OCI-LY3 (cell line): ENCODE measurements around the gene TTC4.
A peak's percentile ranks its signal among the peaks of the same experiment; 100 is the strongest.

ENCODE experiments used
- H2AFZ ChIP-seq: fragments of 200-600, 300-600 bp; shearing (Covaris generic); 2 replicates; pipeline ENCODE4 v1.6.0; 2014; ENCODE audit warnings: antibody characterized with exemption, low read depth, low read length
- H3K27ac ChIP-seq: fragments of 200-600, 300-600 bp; sonication (generic); 2 replicates; pipeline ENCODE4 v1.5.1; 2014; ENCODE audit warnings: mild to moderate bottlenecking, low read length, moderate library complexity, mixed read lengths
- H3K27me3 ChIP-seq: fragments of 200-600, 300-600 bp; sonication (generic); 2 replicates; pipeline ENCODE4 v1.6.1; 2014; ENCODE audit warnings: low read depth, low read length, mixed read lengths
- H3K36me3 ChIP-seq: fragments of 200-600, 300-600 bp; sonication (generic); replicated peaks from 2 replicates; pipeline ENCODE3; 2014; ENCODE audit warnings: low read depth, low read length, mixed read lengths
- H3K4me1 ChIP-seq: fragments of 300-600, 200-600 bp; sonication (generic); 2 replicates; pipeline ENCODE4 v1.6.1; 2014; ENCODE audit warnings: low read length, mixed read lengths
- H3K4me2 ChIP-seq: fragments of 200-600, 300-600 bp; sonication (generic); 2 replicates; pipeline ENCODE4 v1.6.1; 2014; ENCODE audit warnings: low read length, mixed read lengths
- H3K4me3 ChIP-seq: fragments of 300-600, 200-600 bp; sonication (generic); 2 replicates; pipeline ENCODE4 v1.5.1; 2014; ENCODE audit warnings: antibody characterized with exemption, mild to moderate bottlenecking, low read length, moderate library complexity
- H3K79me2 ChIP-seq: fragments of 300-600, 200-600 bp; shearing (Covaris generic); 2 replicates; pipeline ENCODE4 v1.6.1; 2014; ENCODE audit warnings: mild to moderate bottlenecking, low read length, mixed read lengths
- H3K9ac ChIP-seq: fragments of 300-600, 200-600 bp; shearing (Covaris generic); 2 replicates; pipeline ENCODE4 v1.6.0; 2014; ENCODE audit warnings: mild to moderate bottlenecking, low read length, moderate library complexity
- H3K9me3 ChIP-seq: fragments of 200-600, 300-600 bp; shearing (Covaris generic); 2 replicates; pipeline ENCODE4 v1.6.1; 2014; ENCODE audit warnings: low read length, mixed read lengths; ENCODE audit not compliant: insufficient read depth
- H4K20me1 ChIP-seq: fragments of 200-600, 300-600 bp; sonication (generic); 2 replicates; pipeline ENCODE4 v1.6.1; 2016; ENCODE audit warnings: low read length, mixed read lengths; ENCODE audit not compliant: insufficient read depth
- CTCF ChIP-seq: fragments of 200-600, 300-600 bp; sonication (generic); IDR thresholded peaks from 2 replicates; pipeline ENCODE4 v1.5.1; 2014; ENCODE audit warnings: antibody characterized with exemption, low read length, low read depth
- EZH2phosphoT487 ChIP-seq: fragments of 200-600 bp; shearing (Covaris generic); IDR thresholded peaks from 2 replicates; pipeline ENCODE4 v1.6.1; 2018; ENCODE audit warnings: antibody characterized with exemption, mixed run types, low read depth

The TTC4 gene

DNA sequence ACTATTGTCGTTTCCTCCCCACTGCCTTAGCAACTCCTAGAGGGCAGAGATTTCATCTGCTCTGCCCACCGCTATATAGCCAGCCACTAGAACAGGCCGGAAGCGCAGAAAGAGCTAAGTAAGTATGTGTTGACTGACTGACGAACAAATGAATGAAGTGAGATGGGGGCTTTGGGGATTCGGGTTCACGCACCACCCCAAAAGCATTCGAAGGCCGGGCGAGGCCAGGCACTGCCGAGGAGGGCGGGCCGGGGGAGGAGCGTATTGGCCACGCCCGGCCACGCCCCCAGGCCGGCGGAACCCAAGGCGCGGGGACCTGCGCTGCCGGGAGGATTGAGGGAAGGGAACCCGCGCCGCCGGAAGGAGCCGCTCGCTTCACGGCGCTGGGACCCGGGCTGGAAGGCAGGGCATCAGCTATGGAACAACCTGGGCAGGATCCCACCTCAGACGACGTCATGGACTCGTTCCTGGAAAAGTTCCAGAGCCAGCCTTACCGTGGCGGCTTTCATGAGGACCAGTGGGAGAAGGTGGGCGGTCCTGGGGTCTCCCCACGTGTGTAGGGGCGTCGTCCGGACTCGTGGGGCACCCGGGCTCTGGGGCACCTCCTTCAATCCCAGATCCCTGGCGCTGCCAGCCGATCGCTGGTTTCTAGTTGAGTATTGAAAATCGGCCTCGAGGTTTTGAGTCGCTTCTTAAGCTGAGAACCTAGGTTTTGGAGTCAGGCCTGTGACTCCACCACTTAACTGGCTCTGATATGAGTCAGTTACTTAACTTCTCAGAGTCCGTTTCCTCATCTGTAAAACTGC is at the start of gene TTC4:
TSS of gene TTC4 (plus strand) at position 369 of the 806 bp plus-strand sequence. CDS start at position 417, 48 bp downstream.
- Histone ChIP-seq H3K27me3 (no peaks in the 10 kb centered on the region), H3K9me3 (no peaks in the 10 kb centered on the region), H3K27ac (peak within 1 kb of the TSS; percentile 2)

DNA sequence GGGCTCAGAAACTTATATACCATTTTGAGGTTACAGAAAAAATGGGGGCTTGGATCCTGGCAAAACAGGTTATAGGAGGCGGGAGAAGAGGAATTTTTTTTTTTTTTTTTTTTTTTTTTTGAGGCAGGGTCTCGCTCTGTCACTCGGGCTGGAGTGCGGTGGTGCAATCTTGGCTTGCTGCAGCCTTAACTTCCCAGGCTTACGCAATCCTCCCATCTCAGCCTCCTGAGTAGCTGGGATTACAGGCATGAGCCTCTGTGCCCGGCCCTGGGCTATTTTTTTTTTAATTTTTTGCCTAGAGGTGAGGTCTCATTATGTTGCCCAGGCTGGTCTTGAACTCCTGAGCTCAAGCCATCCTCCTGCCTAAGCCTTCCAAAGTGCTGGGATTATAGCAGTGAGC is 49.3 kb upstream of the TTC4 start:
- no peak overlapping the region for H2AFZ ChIP-seq
- no peaks in the 10 kb centered on the region for H3K27me3 ChIP-seq
- no peak for TF ChIP-seq CTCF
- no peak for TF ChIP-seq EZH2phosphoT487
- no peak overlapping the region for H3K27ac ChIP-seq
- H3K4me1 ChIP-seq = no peaks in the 10 kb centered on the region
- no peaks in the 10 kb centered on the region for H3K79me2 ChIP-seq
- H4K20me1 ChIP-seq = no peaks in the 10 kb centered on the region
- no peak overlapping the region for H3K4me2 ChIP-seq
- H3K9me3 ChIP-seq = no peaks in the 10 kb centered on the region
- H3K36me3 ChIP-seq = no peaks in the 10 kb centered on the region
- no peak overlapping the region for H3K9ac ChIP-seq
- H3K4me3 ChIP-seq = no peak overlapping the region

More for the DNA sequence above, at the start of gene TTC4:
- Histone ChIP-seq H4K20me1 (no peaks in the 10 kb centered on the region), H3K9ac (peak within 1 kb of the TSS; percentile 68), H3K79me2 (peaks cover 28% of the 10 kb centered on the region), H3K4me2 (peak within 1 kb of the TSS; percentile 87), H3K36me3 (peaks cover 8% of the 10 kb centered on the region), H2AFZ (peak within 1 kb of the TSS; percentile 91), H3K4me3 (peak within 1 kb of the TSS; percentile 96), H3K4me1 (peaks cover 11% of the 10 kb centered on the region)
- TF ChIP-seq EZH2phosphoT487 = no peak
- TF ChIP-seq CTCF = no peak

DNA sequence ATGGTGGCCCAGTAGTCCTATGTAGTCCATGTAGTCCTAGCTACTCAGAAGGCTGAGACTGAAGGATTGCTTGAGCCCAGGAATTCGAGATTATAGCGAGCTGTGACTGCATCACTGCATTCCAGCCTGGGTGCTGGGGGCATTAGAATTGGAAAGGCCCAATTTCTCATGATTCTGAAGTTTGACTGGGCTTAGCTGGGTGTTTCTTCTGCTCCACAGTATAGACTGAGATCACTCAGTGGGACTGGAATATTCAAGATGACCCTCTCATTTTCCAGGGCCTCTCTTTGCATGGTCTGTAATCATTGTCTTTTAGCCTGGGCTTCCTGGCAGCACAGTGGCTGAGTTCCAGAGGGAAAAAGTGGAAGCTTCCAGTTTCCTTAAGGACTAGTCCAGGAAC is 47.9 kb upstream of the TTC4 start:
- no peaks in the 10 kb centered on the region for H3K4me1 ChIP-seq
- no peaks in the 10 kb centered on the region for H3K27me3 ChIP-seq
- H3K36me3 ChIP-seq = no peaks in the 10 kb centered on the region
- TF ChIP-seq CTCF (no peak), EZH2phosphoT487 (no peak)
- H3K27ac ChIP-seq = no peak overlapping the region
- no peaks in the 10 kb centered on the region for H3K9me3 ChIP-seq
- H3K9ac ChIP-seq = no peak overlapping the region
- no peak overlapping the region for H2AFZ ChIP-seq
- H3K4me3 ChIP-seq = no peak overlapping the region
- H3K4me2 ChIP-seq = no peak overlapping the region
- no peaks in the 10 kb centered on the region for H3K79me2 ChIP-seq
- no peaks in the 10 kb centered on the region for H4K20me1 ChIP-seq

DNA sequence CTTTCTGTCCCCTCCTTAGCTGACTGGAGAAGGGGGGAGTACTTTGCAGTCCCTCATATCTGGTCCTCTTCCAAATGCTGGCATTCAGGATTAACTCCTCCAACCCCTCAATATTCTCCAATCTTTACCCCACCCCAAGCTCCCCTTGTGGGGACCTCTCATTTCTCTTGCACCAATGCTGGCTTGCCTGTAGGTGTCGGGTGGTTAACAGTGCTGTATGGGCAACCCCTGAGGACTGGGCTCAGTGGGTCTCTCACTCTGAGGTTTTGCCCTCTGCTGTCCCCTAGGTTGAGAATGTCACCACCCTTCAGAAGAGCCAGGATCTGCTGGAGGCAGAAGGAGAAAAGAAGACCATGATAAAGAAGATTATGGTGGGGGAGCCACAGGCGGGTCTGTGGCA is 47.1 kb upstream of the TTC4 start:
- Histone ChIP-seq H3K4me1 (no peaks in the 10 kb centered on the region), H3K4me3 (no peak overlapping the region), H4K20me1 (no peaks in the 10 kb centered on the region), H3K9me3 (no peaks in the 10 kb centered on the region), H2AFZ (no peak overlapping the region), H3K27ac (no peak overlapping the region), H3K4me2 (no peak overlapping the region), H3K36me3 (no peaks in the 10 kb centered on the region), H3K79me2 (no peaks in the 10 kb centered on the region), H3K9ac (no peak overlapping the region), H3K27me3 (no peaks in the 10 kb centered on the region)
- TF ChIP-seq EZH2phosphoT487 (no peak), CTCF (no peak)
